ENCODE measurements around the gene ARAP2. TPM values are rescaled to one million over a fixed set of nuclear protein-coding genes. Genes with fewer than 3 reads are reported as not detected.

Gene ARAP2
- total RNA-seq, 5 donors from 2014 or later (not counting 1 experiment from before 2014, with no cell fraction given), result 41.2 to 94.3 (median 61.0) TPM

DNA sequence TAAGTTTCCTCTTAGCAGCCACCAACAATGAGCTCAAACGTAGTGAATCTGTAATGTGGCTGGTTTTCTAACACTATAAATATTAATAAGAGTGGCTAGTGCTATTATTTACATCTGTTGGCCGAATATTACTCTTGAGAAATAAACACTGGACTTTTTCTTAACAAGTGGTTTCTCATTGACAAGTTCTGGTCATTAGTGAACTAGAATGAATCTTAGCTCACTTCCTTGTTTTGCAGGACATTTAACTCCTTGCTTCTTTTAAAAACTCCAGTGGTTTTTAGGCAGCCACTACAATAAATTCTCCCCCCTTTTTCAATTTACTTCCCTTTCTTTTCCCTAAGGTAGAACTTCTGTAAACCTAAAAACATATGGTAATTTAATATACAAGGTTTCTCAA, 177.2 kb downstream of the ARAP2 start:
- no peak overlapping the region for H3K4me3 Mint-ChIP-seq
- peaks cover 2 to 46% of the 10 kb centered on the region in 2 donors for H3K36me3 ChIP-seq (ENCODE audit: control insufficient read depth in 2 of 2, extremely low read depth in 1 of 2, insufficient read depth in 1 of 2, low read length in 1 of 2)
- no peaks in the 10 kb centered on the region for H3K27me3 Mint-ChIP-seq
- H3K4me1 Mint-ChIP-seq, result peaks cover 0 to 6% (median 0%) of the 10 kb centered on the region in 3 donors
- no peaks in the 10 kb centered on the region for H3K9me3 ChIP-seq
- H3K27me3 ChIP-seq (replicated peaks in 1 of 2; ENCODE audit: control insufficient read depth in 2 of 2, extremely low read depth in 1 of 2, insufficient read depth in 2 of 2, low read length in 1 of 2), result peaks cover 0 to 2% of the 10 kb centered on the region in 2 experiments
- peaks cover 54% of the 10 kb centered on the region for H3K36me3 Mint-ChIP-seq
- ATAC-seq (replicated peaks in 1 of 4) (no peak), DNase-seq (no peak)
- H3K27ac Mint-ChIP-seq, result peak overlapping the region in 1 of 2 donors; percentile 76
- ChIA-PET POLR2A (no interaction called here), CTCF (interaction anchor here in 1 of 2 donors (0.6 to 0.7 kb wide), 2 partner anchors 84 to 286 kb away, joined by 3 read pairs; no protein-coding TSS in a partner anchor)
- no peak overlapping the region for H3K27ac ChIP-seq (ENCODE audit: low read length)
- peaks cover 0 to 2% (median 0%) of the 10 kb centered on the region in 3 donors for H3K9me3 Mint-ChIP-seq
- WGBS (ENCODE audit: insufficient coverage), result no CpG with 5 or more reads among the region's 2 CpGs
- H3K4me1 ChIP-seq (ENCODE audit: control insufficient read depth in 1 of 2, extremely low read depth in 1 of 2, insufficient read depth in 2 of 2, low read length in 2 of 2), result no peaks in the 10 kb centered on the region
- no peak overlapping the region for H3K4me3 ChIP-seq (ENCODE audit: control insufficient read depth in 1 of 2, extremely low read depth in 1 of 2, low read length in 1 of 2)

DNA sequence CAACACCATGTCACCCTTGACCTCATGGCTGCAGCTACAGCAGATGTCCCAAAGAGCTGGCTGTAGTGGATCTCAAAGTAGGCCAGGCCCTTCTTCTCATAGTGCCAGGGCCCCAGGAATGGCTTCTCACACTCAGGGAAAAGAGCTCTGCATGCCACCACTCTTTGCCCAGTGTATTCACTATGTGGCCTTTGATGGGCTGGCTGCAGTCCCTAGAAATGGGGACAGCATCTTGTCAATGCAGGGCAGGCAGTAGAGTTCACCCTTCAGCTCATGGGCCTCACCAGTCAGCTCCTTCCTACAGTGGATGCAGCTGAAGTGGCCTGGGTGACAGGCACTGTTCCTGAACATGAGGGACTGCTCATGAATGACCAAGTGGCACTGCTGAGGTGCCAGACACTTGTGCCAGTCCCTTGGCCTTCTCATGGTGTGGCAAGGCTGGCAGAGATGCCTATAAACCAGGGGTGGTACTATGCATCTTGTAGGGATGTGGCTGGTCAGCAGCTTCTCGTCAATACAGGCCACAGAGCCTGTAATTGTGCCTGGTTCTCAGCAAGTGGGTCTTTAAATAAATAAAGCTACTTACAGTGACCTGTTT, 178.9 kb downstream of the ARAP2 start:
- no CpG with 5 or more reads among the region's 1 CpG for WGBS (ENCODE audit: insufficient coverage)
- ChIA-PET CTCF (no interaction called here), POLR2A (interaction anchor here in 1 of 2 donors (0.5 kb wide), 1 partner anchor 334 kb away, joined by 4 read pairs; no protein-coding TSS in a partner anchor)
- H3K36me3 ChIP-seq (ENCODE audit: control insufficient read depth in 2 of 2, extremely low read depth in 1 of 2, insufficient read depth in 1 of 2, low read length in 1 of 2), result peaks cover 2 to 38% of the 10 kb centered on the region in 2 donors
- no peak for DNase-seq
- no peaks in the 10 kb centered on the region for H3K4me1 ChIP-seq (ENCODE audit: control insufficient read depth in 1 of 2, extremely low read depth in 1 of 2, insufficient read depth in 2 of 2, low read length in 2 of 2)
- peaks cover 0 to 12% (median 6%) of the 10 kb centered on the region in 3 donors for H3K9me3 Mint-ChIP-seq
- H3K36me3 Mint-ChIP-seq, result peaks cover 51% of the 10 kb centered on the region
- no peak overlapping the region for H3K4me3 Mint-ChIP-seq
- H3K27ac ChIP-seq (ENCODE audit: low read length), result no peak overlapping the region
- H3K4me3 ChIP-seq (ENCODE audit: control insufficient read depth in 1 of 2, extremely low read depth in 1 of 2, low read length in 1 of 2), result no peak overlapping the region
- no peak for ATAC-seq (replicated peaks in 1 of 4)
- peaks cover 0 to 2% of the 10 kb centered on the region in 2 experiments for H3K27me3 ChIP-seq (replicated peaks in 1 of 2; ENCODE audit: control insufficient read depth in 2 of 2, extremely low read depth in 1 of 2, insufficient read depth in 2 of 2, low read length in 1 of 2)
- H3K9me3 ChIP-seq, result no peaks in the 10 kb centered on the region
- H3K27ac Mint-ChIP-seq, result no peak overlapping the region
- H3K27me3 Mint-ChIP-seq, result no peaks in the 10 kb centered on the region
- H3K4me1 Mint-ChIP-seq, result peaks cover 0 to 6% (median 0%) of the 10 kb centered on the region in 3 donors

DNA sequence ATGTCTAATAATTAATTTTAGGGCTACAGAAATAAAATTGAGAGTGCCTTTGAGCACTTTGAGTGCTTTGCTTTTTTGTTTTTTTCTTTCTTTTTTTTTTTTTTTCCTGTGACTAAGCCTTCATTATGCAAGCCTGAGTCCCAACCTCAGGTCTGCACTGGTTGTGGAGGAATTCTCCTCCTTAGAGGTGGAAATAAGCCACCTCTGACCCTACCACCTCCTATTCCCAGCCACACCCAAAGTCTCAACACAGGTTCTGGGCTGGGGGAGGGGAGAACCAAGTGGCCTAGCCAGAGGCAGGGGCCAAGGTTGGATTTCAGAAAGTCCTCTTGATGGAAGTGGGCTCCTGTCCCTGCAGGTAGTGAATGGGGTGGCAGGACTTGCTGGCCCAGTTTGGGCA, 180.2 kb downstream of the ARAP2 start:
- H3K27me3 ChIP-seq (replicated peaks in 1 of 2; ENCODE audit: control insufficient read depth in 2 of 2, extremely low read depth in 1 of 2, insufficient read depth in 2 of 2, low read length in 1 of 2), result peaks cover 0 to 2% of the 10 kb centered on the region in 2 experiments
- peaks cover 0 to 6% (median 0%) of the 10 kb centered on the region in 3 donors for H3K4me1 Mint-ChIP-seq
- H3K27me3 Mint-ChIP-seq, result no peaks in the 10 kb centered on the region
- ATAC-seq (replicated peaks in 1 of 4) (no peak), DNase-seq (no peak)
- POLR2A ChIA-PET, result no interaction called here
- H3K4me1 ChIP-seq (ENCODE audit: control insufficient read depth in 1 of 2, extremely low read depth in 1 of 2, insufficient read depth in 2 of 2, low read length in 2 of 2), result no peaks in the 10 kb centered on the region
- peaks cover 2 to 30% of the 10 kb centered on the region in 2 donors for H3K36me3 ChIP-seq (ENCODE audit: control insufficient read depth in 2 of 2, extremely low read depth in 1 of 2, insufficient read depth in 1 of 2, low read length in 1 of 2)
- H3K4me3 Mint-ChIP-seq, result no peak overlapping the region
- no peaks in the 10 kb centered on the region for H3K9me3 ChIP-seq
- CTCF ChIA-PET, result no interaction called here
- no peak overlapping the region for H3K4me3 ChIP-seq (ENCODE audit: control insufficient read depth in 1 of 2, extremely low read depth in 1 of 2, low read length in 1 of 2)
- H3K36me3 Mint-ChIP-seq, result peaks cover 42% of the 10 kb centered on the region
- H3K27ac ChIP-seq (ENCODE audit: low read length), result no peak overlapping the region
- no peak overlapping the region for H3K27ac Mint-ChIP-seq
- peaks cover 0 to 12% (median 6%) of the 10 kb centered on the region in 3 donors for H3K9me3 Mint-ChIP-seq

DNA sequence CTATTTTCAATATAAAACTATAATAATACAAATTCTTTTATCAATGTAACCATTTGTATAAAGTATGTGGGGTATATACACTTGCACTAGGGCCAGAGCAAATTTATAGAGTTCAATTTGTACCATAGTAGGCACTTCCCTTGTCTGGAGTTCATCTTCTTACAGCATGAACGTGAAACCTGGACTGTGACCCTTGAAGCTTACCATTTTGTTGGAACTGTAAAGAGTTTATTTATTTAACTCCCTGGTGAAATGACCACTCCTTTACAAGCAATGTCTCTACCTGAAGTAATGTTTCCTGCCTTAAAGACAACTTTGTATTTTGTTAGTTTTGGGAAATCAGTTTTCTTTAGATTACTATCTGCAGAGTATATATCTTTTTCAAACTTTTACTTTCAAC, 188.2 kb downstream of the ARAP2 start:
- no peak overlapping the region for H3K4me3 Mint-ChIP-seq
- Histone ChIP-seq H3K27me3 (replicated peaks in 1 of 2; ENCODE audit: control insufficient read depth in 2 of 2, extremely low read depth in 1 of 2, insufficient read depth in 2 of 2, low read length in 1 of 2) (no peaks in the 10 kb centered on the region), H3K9me3 (no peaks in the 10 kb centered on the region), H3K4me3 (ENCODE audit: control insufficient read depth in 1 of 2, extremely low read depth in 1 of 2, low read length in 1 of 2) (no peak overlapping the region), H3K4me1 (ENCODE audit: control insufficient read depth in 1 of 2, extremely low read depth in 1 of 2, insufficient read depth in 2 of 2, low read length in 2 of 2) (no peaks in the 10 kb centered on the region), H3K36me3 (ENCODE audit: control insufficient read depth in 2 of 2, extremely low read depth in 1 of 2, insufficient read depth in 1 of 2, low read length in 1 of 2) (no peaks in the 10 kb centered on the region), H3K27ac (ENCODE audit: low read length) (no peak overlapping the region)
- ATAC-seq (replicated peaks in 1 of 4) (no peak), DNase-seq (no peak)
- H3K27ac Mint-ChIP-seq, result no peak overlapping the region
- ChIA-PET CTCF (no interaction called here), POLR2A (no interaction called here)
- H3K4me1 Mint-ChIP-seq, result no peaks in the 10 kb centered on the region
- H3K27me3 Mint-ChIP-seq, result no peaks in the 10 kb centered on the region
- WGBS (ENCODE audit: insufficient coverage), result no CpG with 5 or more reads among the region's 1 CpG
- no peaks in the 10 kb centered on the region for H3K36me3 Mint-ChIP-seq
- peaks cover 0 to under 1% (median 0%) of the 10 kb centered on the region in 3 donors for H3K9me3 Mint-ChIP-seq

DNA sequence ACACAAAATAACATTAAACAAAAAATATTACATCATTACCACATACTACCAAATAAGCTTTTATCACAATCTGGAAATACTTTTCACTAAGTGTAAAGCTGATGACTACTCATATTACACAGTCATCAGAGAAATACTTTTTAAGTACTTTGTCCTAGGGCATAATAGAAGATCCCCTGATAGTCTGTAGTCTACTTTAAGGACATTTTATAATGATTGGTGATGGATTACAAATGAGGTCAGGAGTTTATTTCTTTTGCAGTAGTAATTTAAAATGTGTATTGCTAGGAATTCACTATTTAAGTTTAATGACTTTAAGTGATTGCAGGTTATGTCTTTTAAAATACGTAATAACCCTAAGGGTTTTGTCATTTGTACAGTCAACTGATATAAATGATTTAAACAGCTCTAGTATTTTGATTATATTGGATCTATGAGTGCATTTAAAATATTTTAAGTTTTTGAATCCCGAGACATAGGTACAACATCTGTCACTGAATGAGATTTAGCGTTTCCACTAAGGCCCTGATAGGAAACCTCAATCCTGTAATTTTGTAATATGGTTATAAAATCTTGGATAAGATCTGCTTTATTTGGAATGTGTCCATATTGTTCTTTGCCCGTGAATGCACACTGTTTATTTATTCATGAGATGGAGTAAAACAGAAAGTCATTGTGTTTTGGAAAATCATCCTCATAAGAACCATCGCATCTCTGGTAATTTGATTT, 189.5 kb downstream of the ARAP2 start:
- POLR2A ChIA-PET, result no interaction called here
- Histone ChIP-seq H3K9me3 (no peaks in the 10 kb centered on the region), H3K27me3 (replicated peaks in 1 of 2; ENCODE audit: control insufficient read depth in 2 of 2, extremely low read depth in 1 of 2, insufficient read depth in 2 of 2, low read length in 1 of 2) (no peaks in the 10 kb centered on the region), H3K4me1 (ENCODE audit: control insufficient read depth in 1 of 2, extremely low read depth in 1 of 2, insufficient read depth in 2 of 2, low read length in 2 of 2) (no peaks in the 10 kb centered on the region), H3K4me3 (ENCODE audit: control insufficient read depth in 1 of 2, extremely low read depth in 1 of 2, low read length in 1 of 2) (no peak overlapping the region), H3K27ac (ENCODE audit: low read length) (no peak overlapping the region), H3K36me3 (ENCODE audit: control insufficient read depth in 2 of 2, extremely low read depth in 1 of 2, insufficient read depth in 1 of 2, low read length in 1 of 2) (no peaks in the 10 kb centered on the region)
- ATAC-seq (replicated peaks in 1 of 4), result no peak
- H3K27ac Mint-ChIP-seq, result no peak overlapping the region
- no peak overlapping the region for H3K4me3 Mint-ChIP-seq
- no peaks in the 10 kb centered on the region for H3K9me3 Mint-ChIP-seq
- CTCF ChIA-PET, result no interaction called here
- H3K36me3 Mint-ChIP-seq, result no peaks in the 10 kb centered on the region
- no peaks in the 10 kb centered on the region for H3K4me1 Mint-ChIP-seq
- no peaks in the 10 kb centered on the region for H3K27me3 Mint-ChIP-seq
- no peak for DNase-seq
- 100% methylated on average over 2 of the region's 5 CpGs for WGBS (ENCODE audit: insufficient coverage)

DNA sequence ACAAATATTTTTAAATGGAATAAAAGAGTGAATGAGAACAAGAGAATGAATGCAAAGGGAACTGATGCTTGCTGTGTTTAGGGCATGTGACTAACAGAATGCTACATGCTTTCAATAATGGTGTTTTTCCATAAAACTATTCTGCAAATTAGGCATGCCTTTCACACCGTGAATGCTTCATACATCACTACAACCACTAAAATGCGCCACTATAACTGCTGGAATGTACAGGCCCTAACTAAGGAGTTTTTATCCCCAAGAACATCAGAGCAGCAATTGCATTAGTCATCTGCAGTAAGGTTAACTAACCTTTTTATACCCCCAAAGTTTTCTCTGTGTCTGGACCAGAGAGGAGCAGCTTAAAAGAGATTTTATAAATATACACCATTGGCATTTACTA, 190.4 kb downstream of the ARAP2 start:
- no peaks in the 10 kb centered on the region for H3K9me3 Mint-ChIP-seq
- Histone ChIP-seq H3K4me1 (ENCODE audit: control insufficient read depth in 1 of 2, extremely low read depth in 1 of 2, insufficient read depth in 2 of 2, low read length in 2 of 2) (no peaks in the 10 kb centered on the region), H3K27ac (ENCODE audit: low read length) (no peak overlapping the region), H3K4me3 (ENCODE audit: control insufficient read depth in 1 of 2, extremely low read depth in 1 of 2, low read length in 1 of 2) (no peak overlapping the region), H3K36me3 (ENCODE audit: control insufficient read depth in 2 of 2, extremely low read depth in 1 of 2, insufficient read depth in 1 of 2, low read length in 1 of 2) (no peaks in the 10 kb centered on the region), H3K9me3 (no peaks in the 10 kb centered on the region), H3K27me3 (replicated peaks in 1 of 2; ENCODE audit: control insufficient read depth in 2 of 2, extremely low read depth in 1 of 2, insufficient read depth in 2 of 2, low read length in 1 of 2) (no peaks in the 10 kb centered on the region)
- CTCF ChIA-PET, result no interaction called here
- H3K27me3 Mint-ChIP-seq, result no peaks in the 10 kb centered on the region
- H3K27ac Mint-ChIP-seq, result no peak overlapping the region
- no peak for DNase-seq
- no peak overlapping the region for H3K4me3 Mint-ChIP-seq
- H3K36me3 Mint-ChIP-seq, result no peaks in the 10 kb centered on the region
- no peak for ATAC-seq (replicated peaks in 1 of 4)
- H3K4me1 Mint-ChIP-seq, result no peaks in the 10 kb centered on the region
- WGBS (ENCODE audit: insufficient coverage), result 100% methylated on average over 2 of the region's 2 CpGs
- POLR2A ChIA-PET, result no interaction called here

Data from T-cell (primary cell).